IMR-90 (cell line): ENCODE data around the gene LRRN2. TPM values are rescaled to one million over a fixed set of nuclear protein-coding genes. Genes with fewer than 3 reads are reported as not detected.

Experiments used
- ATAC-seq: fragments of 200-7000 bp; cut with Tn5 transposase; 2 replicates; pipeline ENCODE4 v1.9.1; 2020; ENCODE audit warnings: low read depth, mild to moderate bottlenecking, moderate library complexity
- BruUV-seq: library from RNA; stranded (reverse); fragments of 400-500 nt; replicated peaks from 2 replicates; lab custom pipeline; 2021; lab: Mats Ljungman, UMichigan
- CTCF ChIA-PET: fragments of 300-600 bp; formaldehyde crosslinking; extraction: SDS; loops from one replicate; lab custom pipeline; 2021; ENCODE audit warnings: antibody characterized with exemption; lab: Yijun Ruan, JAX
- POLR2A ChIA-PET: fragments of 300-600 bp; sonication (Branson Sonifier 250); formaldehyde crosslinking; loops from one replicate; lab custom pipeline; 2022; ENCODE audit warnings: antibody characterized with exemption; ENCODE audit not compliant: unreplicated experiment; lab: Charles Lee
- DNase-seq: peaks from one replicate; pipeline ENCODE4 v3.0.0; 2013
- H2AFZ ChIP-seq: replicated peaks from 2 replicates; pipeline ENCODE3; 2013; ENCODE audit warnings: low read length, mild to moderate bottlenecking; ENCODE audit not compliant: poor library complexity
- H2AK5ac ChIP-seq: 2 replicates; pipeline ENCODE4 v1.6.1; 2013; ENCODE audit warnings: low read depth, low read length, inconsistent platforms
- H2AK9ac ChIP-seq: replicated peaks from 2 replicates; pipeline ENCODE3; 2013; ENCODE audit warnings: mild to moderate bottlenecking, low read depth, low read length, moderate library complexity; ENCODE audit not compliant: poor library complexity
- H2BK120ac ChIP-seq: 2 replicates; pipeline ENCODE4 v1.6.1; 2013; ENCODE audit warnings: low read depth, low read length, inconsistent platforms
- H2BK15ac ChIP-seq: 3 replicates; pipeline ENCODE4 v1.6.1; 2013; ENCODE audit warnings: low read depth, low read length, inconsistent platforms
- H2BK20ac ChIP-seq: 2 replicates; pipeline ENCODE4 v1.6.1; 2013; ENCODE audit warnings: low read depth, mild to moderate bottlenecking, inconsistent platforms, low read length, moderate library complexity
- H2BK5ac ChIP-seq: 2 replicates; pipeline ENCODE4 v1.6.1; 2013; ENCODE audit warnings: mild to moderate bottlenecking, low read depth, low read length, inconsistent platforms; ENCODE audit not compliant: poor library complexity, severe bottlenecking
- H3K14ac ChIP-seq: replicated peaks from 2 replicates; pipeline ENCODE4 v1.6.1; 2013; ENCODE audit warnings: low read depth, low read length, inconsistent platforms
- H3K18ac ChIP-seq: 2 replicates; pipeline ENCODE4 v1.6.1; 2013; ENCODE audit warnings: low read depth, low read length, control low read depth
- H3K23ac ChIP-seq: 2 replicates; pipeline ENCODE4 v1.6.1; 2013; ENCODE audit warnings: low read depth, low read length, inconsistent platforms
- H3K27ac ChIP-seq: 2 replicates; pipeline ENCODE4 v1.5.1; 2013; ENCODE audit warnings: mild to moderate bottlenecking, control low read depth, low read length; ENCODE audit not compliant: insufficient read depth
- H3K27me3 ChIP-seq: 2 replicates; pipeline ENCODE4 v1.6.1; 2013; ENCODE audit warnings: low read length; ENCODE audit not compliant: control insufficient read depth, insufficient read depth
- H3K36me3 ChIP-seq: 2 replicates; pipeline ENCODE4 v1.6.1; 2013; ENCODE audit warnings: low read length, mixed read lengths; ENCODE audit not compliant: control insufficient read depth, insufficient read depth
- H3K4ac ChIP-seq: 2 replicates; pipeline ENCODE4 v1.6.1; 2013; ENCODE audit warnings: low read depth, low read length, inconsistent platforms
- H3K4me1 ChIP-seq: 2 replicates; pipeline ENCODE4 v1.6.1; 2013; ENCODE audit warnings: low read length, mixed read lengths; ENCODE audit not compliant: control insufficient read depth, insufficient read depth
- H3K4me2 ChIP-seq: 2 replicates; pipeline ENCODE4 v1.6.1; 2013; ENCODE audit warnings: low read depth, mild to moderate bottlenecking, control low read depth, low read length, moderate library complexity
- H3K4me3 ChIP-seq: 2 replicates; pipeline ENCODE4 v1.5.1; 2013; ENCODE audit warnings: low read depth, mild to moderate bottlenecking, control low read depth, low read length, moderate library complexity; ENCODE audit not compliant: insufficient read depth
- H3K56ac ChIP-seq: 2 replicates; pipeline ENCODE4 v1.6.1; 2013; ENCODE audit warnings: low read length, inconsistent platforms; ENCODE audit not compliant: insufficient read depth; ENCODE audit errors: extremely low read depth
- H3K79me1 ChIP-seq, 2 experiments: 2 replicates each; pipeline ENCODE4 v1.6.1; 2013; ENCODE audit warnings: low read length in 2 of 2, inconsistent platforms in 1 of 2, low read depth in 1 of 2
- H3K9ac ChIP-seq: 2 replicates; pipeline ENCODE4 v1.6.1; 2013; ENCODE audit warnings: low read depth, low read length, control low read depth
- H3K9me1 ChIP-seq: 2 replicates; pipeline ENCODE4 v1.6.1; 2013; ENCODE audit warnings: low read length, inconsistent platforms; ENCODE audit not compliant: insufficient read depth
- H3K9me3 ChIP-seq: 2 replicates; pipeline ENCODE4 v1.6.1; 2013; ENCODE audit warnings: low read length; ENCODE audit not compliant: control insufficient read depth, insufficient read depth
- H4K20me1 ChIP-seq: 2 replicates; pipeline ENCODE4 v1.6.1; 2013; ENCODE audit warnings: low read length, inconsistent platforms; ENCODE audit not compliant: insufficient read depth
- H4K5ac ChIP-seq: 2 replicates; pipeline ENCODE4 v1.6.1; 2013; ENCODE audit warnings: mild to moderate bottlenecking, low read depth, low read length, control low read depth
- H4K8ac ChIP-seq, 2 experiments: 2 replicates each; pipeline ENCODE4 v1.6.1; 2013; ENCODE audit warnings: low read depth in 2 of 2, low read length in 2 of 2, control low read depth in 1 of 2, inconsistent platforms in 1 of 2
- H4K91ac ChIP-seq: 2 replicates; pipeline ENCODE4 v1.6.1; 2013; ENCODE audit warnings: low read depth, low read length, inconsistent platforms; ENCODE audit not compliant: insufficient read depth
- MAZ ChIP-seq: IDR thresholded peaks from 2 replicates; pipeline ENCODE4 v1.6.1; 2012; ENCODE audit warnings: low read depth, mild to moderate bottlenecking, low read length, improper control_type of control experiment, moderate library complexity, borderline replicate concordance
- MXI1 ChIP-seq: IDR thresholded peaks from 2 replicates; pipeline ENCODE4 v1.6.1; 2012; ENCODE audit warnings: low read depth, mild to moderate bottlenecking, low read length, moderate library complexity, borderline replicate concordance
- NFE2L2 ChIP-seq: fragments of 150-350 bp; IDR thresholded peaks from 2 replicates; pipeline ENCODE4 v1.6.1; 2016; ENCODE audit warnings: low read depth, mild to moderate bottlenecking, low read length
- WGBS, 2 experiments: methylation state at CpG; one replicate each; pipeline versions ENCODE4 v1.1.5 to v1.1.7; 2013; ENCODE audit warnings: missing lambda C conversion rate in 2 of 2; ENCODE audit not compliant: insufficient read length in 1 of 2; ENCODE audit errors: extremely low coverage in 2 of 2; 5-methylcytosine and 5-hydroxymethylcytosine counted together
- dilution Hi-C: fragments of 300-500 bp; cut with HindIII; formaldehyde crosslinking; loops from one replicate; pipeline ENCODE4 v1.14.3; 2018; ENCODE audit warnings: low sequenced_read_pairs; ENCODE audit not compliant: unreplicated experiment
- in situ Hi-C: fragments of 300-500 bp; cut with MboI; formaldehyde crosslinking; loops from 3 replicates; pipeline ENCODE4 v1.14.3; 2019; ENCODE audit warnings: low sequenced_read_pairs, inconsistent platforms, mixed read lengths
- intact Hi-C: fragments of 100-400 bp; cut with micrococcal nuclease; formaldehyde crosslinking; loops from 2 replicates; pipeline ENCODE4 v1.10.0; 2022
- microRNA-seq, 2 experiments: library from miRNA; stranded (forward) in 1 of 2; unstranded in 1 of 2; fragments of 10-50 nt in 1 of 2; fragments of <30 nt in 1 of 2; gene quantifications in 1 of 2; microRNA quantifications in 1 of 2; one replicate each; pipeline versions ENCODE3 to v1.1.0; 2013 to 2020; ENCODE audit not compliant: insufficient read depth in 1 of 2, insufficient read length in 1 of 2, unreplicated experiment in 1 of 2
- polyA plus RNA-seq, 3 experiments: library from polyadenylated mRNA; depleted of rRNA; stranded (reverse); fragments of >200 nt; gene quantifications; 2 replicates each; pipeline ENCODE4 v1.2.3, GENCODE V29; 2012; ENCODE audit warnings: low replicate concordance in 1 of 3
- small RNA-seq, 5 experiments: library from RNA; depleted of rRNA; stranded (forward); fragments of <200 nt; gene quantifications; one replicate each; pipeline ENCODE3, GENCODE V24; 2012
- total RNA-seq: library from RNA; depleted of rRNA; stranded (reverse); fragments of >200 nt; gene quantifications from 2 replicates; pipeline ENCODE4 v1.2.3, GENCODE V29; 2012; rRNA removed

LRRN2 gene
- total and polyA plus RNA-seq, 2 of the 4 experiments (the other 2 are of a cell fraction), result not detected

DNA sequence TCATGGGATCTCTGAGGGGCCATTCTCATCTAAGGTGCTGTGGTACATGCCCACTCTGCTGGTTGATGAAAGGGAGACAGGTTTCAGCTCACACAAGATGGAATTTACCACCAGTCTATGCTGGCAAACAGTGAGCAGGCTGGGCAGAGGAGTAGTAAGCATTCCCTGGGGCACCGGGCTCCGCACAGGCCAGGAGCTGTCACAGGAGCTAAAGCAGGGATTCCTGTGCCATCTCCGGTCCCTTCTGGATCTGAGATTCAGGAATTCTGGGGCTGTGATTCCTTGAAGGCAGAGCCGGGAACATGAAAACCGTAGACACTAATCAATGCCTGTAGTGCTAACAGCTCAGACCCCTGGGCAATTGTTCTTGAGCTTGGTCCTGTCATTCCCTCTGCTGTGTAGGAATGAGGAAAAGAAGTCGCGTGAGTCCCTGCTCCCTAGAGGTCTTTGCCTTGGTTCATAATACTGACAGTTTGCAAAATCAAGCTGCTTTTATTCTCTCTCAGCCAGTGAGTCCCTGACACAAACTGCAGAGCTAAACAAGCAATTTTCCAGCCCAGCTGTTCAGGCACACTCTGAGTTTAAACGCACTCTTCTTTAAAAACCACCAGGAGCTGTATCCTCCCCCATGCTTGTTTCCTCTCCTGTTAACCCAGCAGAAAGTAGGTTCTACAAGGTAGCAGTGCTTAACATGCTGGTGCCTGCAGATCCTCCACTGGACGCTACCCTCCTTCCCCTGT lies 116.8 kb downstream of the LRRN2 start:
- dilution Hi-C loops, result no loop called here
- H4K5ac ChIP-seq, result no peak overlapping the region
- H3K79me1 ChIP-seq, result no peaks in the 10 kb centered on the region
- ChIA-PET POLR2A (no interaction called here), CTCF (interaction anchor here (0.6 to 3.0 kb wide), 2 partner anchors 238 to 240 kb away, joined by 3 to 17 read pairs; no protein-coding TSS in a partner anchor)
- no peak overlapping the region for H2BK5ac ChIP-seq
- no peak overlapping the region for H4K8ac ChIP-seq
- intact Hi-C loops, result loop anchor here (5.0 kb wide), 1 partner anchor 179 kb away; no protein-coding TSS in a partner anchor
- no peak overlapping the region for H2AK9ac ChIP-seq
- H3K9me1 ChIP-seq, result peaks cover 2% of the 10 kb centered on the region; the same call in 1 of the 2 replicates
- H3K18ac ChIP-seq, result no peak overlapping the region
- no peaks in the 10 kb centered on the region for H3K9me3 ChIP-seq
- no TSS peak for BruUV-seq
- no peak overlapping the region for H4K91ac ChIP-seq
- H3K4me1 ChIP-seq, result no peaks in the 10 kb centered on the region
- H3K9ac ChIP-seq, result no peak overlapping the region
- DNase-seq, result no peak
- no peaks in the 10 kb centered on the region for H3K36me3 ChIP-seq
- no peak for ATAC-seq
- no peak overlapping the region for H2BK20ac ChIP-seq
- no peak overlapping the region for H2BK120ac ChIP-seq
- no peak overlapping the region for H2AFZ ChIP-seq
- no peaks in the 10 kb centered on the region; the same call in 1 of the 2 replicates for H3K27me3 ChIP-seq
- H4K20me1 ChIP-seq, result no peaks in the 10 kb centered on the region
- no peak overlapping the region for H3K56ac ChIP-seq
- no peak overlapping the region for H3K27ac ChIP-seq
- H3K23ac ChIP-seq, result no peak overlapping the region; the same call in 1 of the 2 replicates
- H2AK5ac ChIP-seq, result no peak overlapping the region
- H3K4ac ChIP-seq, result no peak overlapping the region
- no peak overlapping the region for H3K4me2 ChIP-seq
- no peak overlapping the region for H3K14ac ChIP-seq
- no peak overlapping the region for H3K4me3 ChIP-seq
- no peak overlapping the region for H2BK15ac ChIP-seq
- in situ Hi-C loops, result loop anchor here (5.0 kb wide), 1 partner anchor 239 kb away; no protein-coding TSS in a partner anchor
- 64% methylated on average over 5 of the region's 9 CpGs; no CpG with 5 or more reads in 1 of the 2 experiments for WGBS, 2 experiments
- TF ChIP-seq MXI1 (no peak), NFE2L2 (no peak), MAZ (no peak)

Small RNAs within 50 kb of the gene (microRNA-seq; reads per million reads assigned to microRNA genes)
- not detected for gene RF00601 (ENCODE audit: insufficient read depth, insufficient read length)
- gene RNA5SP75 (ENCODE audit: insufficient read depth, insufficient read length), result not detected

Small RNAs within 50 kb of the gene (small RNA-seq; reads per million reads assigned to genes)
- gene RF00601 (0 reads per million in 5 experiments), gene RNA5SP75 (0 reads per million in 5 experiments)

Other genes with a start within 250 kb of the LRRN2 start
- 1.1 and 2.8 TPM in 2 replicates for gene PIK3C2B, start 190.9 kb downstream of the LRRN2 start, total RNA-seq
- 2.9 and 4.3 TPM in 2 replicates for gene PIK3C2B, start 190.9 kb downstream of the LRRN2 start, polyA plus RNA-seq (2012; rRNA removed)
- gene MDM4, start 169.3 kb downstream of the LRRN2 start, total RNA-seq, result 19.2 and 20.1 TPM in 2 replicates
- gene MDM4, start 169.3 kb downstream of the LRRN2 start, polyA plus RNA-seq (2012; rRNA removed), result 3.7 and 7.4 TPM in 2 replicates
- gene NFASC, start 185.1 kb upstream of the LRRN2 start, total RNA-seq, result 0.18 and 0.28 TPM in 2 replicates
- gene NFASC, start 185.1 kb upstream of the LRRN2 start, polyA plus RNA-seq (2012; rRNA removed), result 0.79 and 0.82 TPM in 2 replicates